HG02610 (cell line): ENCODE results near the gene RASAL2.
A peak's percentile ranks its signal among the peaks of the same experiment; 100 is the strongest.
"Not testable (repeated sequence)": the region's sequence is repeated elsewhere in the genome, so short reads cannot be mapped to it uniquely, and the experiment has no call there.

Source experiments
- ATAC-seq: cut with Tn5 transposase; IDR thresholded peaks from one replicate; pipeline ENCODE4 v1.9.1; 2021; ENCODE audit warnings: mild to moderate bottlenecking, moderate library complexity; ENCODE audit not compliant: unreplicated experiment

Gene RASAL2

GRCh38 chr1:178273707-178274410 lies 180.0 kb downstream of the RASAL2 start:
- peak; percentile 65 for ATAC-seq

DNA sequence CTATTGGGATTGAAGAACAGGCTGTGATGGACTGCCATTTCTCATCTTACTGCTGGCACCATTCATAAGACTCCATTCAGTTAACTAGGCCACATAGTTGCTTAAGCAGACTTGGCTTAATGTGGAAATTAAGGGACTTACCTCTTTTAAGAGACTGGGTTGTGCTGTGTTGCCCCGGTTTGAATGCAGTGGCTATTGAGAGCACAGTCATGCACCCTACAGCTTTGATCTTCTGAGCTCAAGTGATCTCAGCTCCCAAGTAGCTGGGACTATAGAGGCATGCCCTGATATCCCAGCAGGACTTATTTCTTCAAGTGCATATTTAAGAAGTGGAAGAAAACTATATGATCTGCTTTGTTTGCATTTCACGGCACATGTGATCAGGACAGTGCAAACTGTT lies 181.1 kb downstream of the RASAL2 start:
- no peak for ATAC-seq

- no peak for ATAC-seq
These were observed 181.6 kb downstream of the RASAL2 start for GRCh38 chr1:178275553-178275952.

DNA sequence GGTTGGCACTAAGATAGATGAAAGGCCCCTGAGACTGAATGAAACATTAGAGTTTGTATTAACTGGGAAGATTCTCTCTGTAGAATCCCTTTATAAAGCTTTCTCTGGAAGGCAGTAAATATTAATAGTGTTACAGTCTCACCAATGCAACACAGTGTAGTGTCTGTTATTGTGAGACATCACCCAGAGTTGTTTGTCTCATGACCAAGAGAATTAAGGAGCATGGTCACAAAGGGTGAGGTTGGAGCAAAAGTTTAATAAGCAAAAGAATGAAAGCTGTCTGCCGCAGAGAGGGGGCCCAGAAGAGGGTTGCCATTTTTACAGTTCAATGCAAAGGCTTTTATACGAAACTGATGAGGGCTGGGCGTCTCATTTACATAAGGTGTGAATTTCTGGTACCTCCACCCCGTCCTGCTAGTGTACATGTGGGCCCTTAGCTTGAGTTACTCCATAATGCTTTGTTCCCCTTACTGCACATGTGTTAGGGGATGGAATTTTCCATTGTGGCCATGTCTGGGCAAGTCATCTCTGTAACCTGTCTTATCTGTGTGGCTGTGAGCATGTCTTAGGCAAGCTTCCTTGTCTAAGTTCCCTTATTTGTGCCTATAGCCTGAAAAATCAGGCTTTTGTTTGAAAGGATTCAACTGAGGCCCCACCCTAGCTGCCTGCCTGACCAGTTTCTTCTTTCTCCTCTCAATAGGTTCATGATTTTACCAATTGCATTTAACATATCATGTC lies 184.1 kb downstream of the RASAL2 start:
- no peak for ATAC-seq

GRCh38 chr1:178278916-178279686 lies 185.2 kb downstream of the RASAL2 start:
- ATAC-seq, result no peak

DNA sequence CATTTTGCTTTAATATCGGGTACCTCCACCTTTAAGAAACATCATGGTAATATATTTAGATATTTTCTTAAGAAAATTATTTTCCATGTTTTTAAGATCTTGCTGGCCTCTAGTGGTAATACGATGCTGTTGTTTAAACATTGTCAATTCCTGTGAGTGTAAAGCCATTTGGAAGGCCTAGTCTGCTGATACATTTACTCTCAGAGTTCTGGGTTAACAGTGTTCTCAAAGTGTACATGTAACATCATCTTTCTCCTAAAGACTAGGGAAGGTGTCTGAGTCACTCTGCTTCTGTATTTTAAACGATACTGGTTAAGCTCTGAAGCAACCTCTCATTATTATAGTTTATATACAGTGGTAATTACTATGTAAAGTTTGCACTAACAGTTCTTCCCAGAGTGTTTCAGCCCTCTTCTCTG lies 189.1 kb downstream of the RASAL2 start:
- no peak for ATAC-seq

DNA sequence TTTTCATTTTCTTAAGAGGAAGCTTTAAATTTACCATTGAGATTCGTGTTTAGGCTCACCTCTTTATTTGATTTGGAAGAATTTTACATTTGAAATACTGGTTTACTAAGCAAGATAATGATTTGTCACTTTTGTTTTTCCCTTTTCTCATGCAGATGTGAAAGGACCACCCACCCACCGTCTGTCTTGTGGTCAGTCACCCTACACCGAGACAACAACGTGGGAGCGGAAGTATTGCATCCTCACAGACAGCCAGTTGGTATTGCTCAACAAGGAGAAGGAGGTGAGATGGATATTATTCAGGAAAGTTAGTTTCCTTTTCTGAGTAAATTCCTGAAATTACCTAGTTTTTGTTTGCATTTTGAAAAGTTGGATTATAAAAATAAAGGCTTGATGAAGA lies 189.5 kb downstream of the RASAL2 start:
- no peak for ATAC-seq

- ATAC-seq, result no peak
These were observed 190.2 kb downstream of the RASAL2 start for GRCh38 chr1:178284058-178284457.

DNA sequence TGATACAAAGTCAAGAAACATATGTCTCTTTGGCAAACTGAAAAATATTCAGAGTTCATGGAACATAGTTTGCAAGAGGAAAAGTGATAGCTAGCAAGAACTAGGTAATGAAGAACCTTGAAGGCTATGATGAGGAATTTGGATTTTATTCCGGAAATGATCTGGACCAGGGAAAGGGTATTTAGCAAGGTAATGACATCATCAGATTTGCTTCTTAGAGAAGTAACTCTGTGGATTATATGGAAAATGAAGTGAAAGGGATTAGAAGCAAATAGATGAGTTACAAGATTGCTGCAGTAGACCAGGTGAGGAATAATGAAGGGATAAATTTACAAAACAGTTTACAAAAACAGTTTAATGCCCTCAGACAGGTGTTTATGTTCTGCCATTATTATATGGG lies 197.3 kb downstream of the RASAL2 start:
- ATAC-seq, result no peak

GRCh38 chr1:178294654-178295053 lies 200.8 kb downstream of the RASAL2 start:
- ATAC-seq, result no peak

DNA sequence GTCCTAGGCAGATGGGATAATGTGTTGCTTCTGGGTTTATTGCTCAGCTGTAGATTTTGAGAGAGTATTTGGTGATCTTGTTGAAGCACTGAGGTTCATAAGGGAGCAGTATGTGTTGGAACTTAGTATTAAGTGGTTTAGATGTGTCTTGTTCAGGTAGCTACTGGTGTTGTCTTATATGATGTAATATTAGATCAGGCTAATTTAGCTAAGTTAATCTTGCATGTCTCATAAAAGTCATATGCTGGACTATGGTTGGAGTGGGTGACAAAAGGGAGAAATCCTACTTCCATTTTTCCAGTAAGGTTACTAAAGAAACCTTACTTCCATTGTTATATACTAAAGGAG lies 206.4 kb downstream of the RASAL2 start:
- no peak for ATAC-seq

DNA sequence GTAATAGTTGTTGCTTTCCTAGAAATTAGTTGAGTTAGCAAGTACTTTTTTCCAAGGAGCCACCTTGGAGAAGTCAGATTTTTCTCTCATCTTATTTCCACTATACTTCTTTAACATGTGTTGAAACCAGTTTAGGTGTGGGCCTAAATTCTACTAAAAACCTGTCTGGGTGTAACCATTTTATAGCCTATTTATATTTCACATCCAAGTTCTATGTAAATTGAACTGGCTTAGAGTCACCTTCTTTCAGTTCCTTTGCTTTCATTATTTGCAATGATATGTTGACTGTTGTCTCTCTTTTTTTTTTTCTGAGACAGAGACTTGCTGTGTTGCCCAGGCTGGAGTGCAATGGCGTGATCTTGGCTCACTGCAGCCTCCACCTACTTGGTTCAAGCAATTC lies 207.2 kb downstream of the RASAL2 start:
- no peak for ATAC-seq

GRCh38 chr1:178307264-178307663 lies 213.4 kb downstream of the RASAL2 start:
- no peak for ATAC-seq

DNA sequence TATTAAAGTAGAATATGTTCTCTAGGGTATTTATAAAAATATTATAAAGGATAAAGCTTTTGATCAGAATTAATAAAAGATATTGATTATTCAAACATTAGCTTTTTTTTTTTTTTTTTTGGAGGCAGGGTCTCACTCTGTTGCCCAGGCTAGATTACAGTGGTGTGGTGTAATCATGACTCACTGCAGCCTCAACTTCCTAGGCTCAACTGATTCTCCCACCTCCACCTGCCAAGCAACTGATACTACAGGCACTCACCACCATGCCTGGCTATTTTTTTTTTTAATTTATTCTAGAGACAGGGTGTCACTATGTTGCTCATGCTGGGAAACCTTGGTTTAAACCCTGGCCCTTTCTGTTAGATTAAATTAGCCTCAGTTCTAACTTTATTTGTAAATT lies 214.5 kb downstream of the RASAL2 start:
- ATAC-seq, result no peak

GRCh38 chr1:178310685-178311105 lies 216.8 kb downstream of the RASAL2 start:
- peak; percentile 82 for ATAC-seq

GRCh38 chr1:178311164-178311563 lies 217.3 kb downstream of the RASAL2 start:
- no peak for ATAC-seq

- ATAC-seq, result not testable (repeated sequence)
These were observed 226.5 kb downstream of the RASAL2 start for GRCh38 chr1:178320280-178320982.

DNA sequence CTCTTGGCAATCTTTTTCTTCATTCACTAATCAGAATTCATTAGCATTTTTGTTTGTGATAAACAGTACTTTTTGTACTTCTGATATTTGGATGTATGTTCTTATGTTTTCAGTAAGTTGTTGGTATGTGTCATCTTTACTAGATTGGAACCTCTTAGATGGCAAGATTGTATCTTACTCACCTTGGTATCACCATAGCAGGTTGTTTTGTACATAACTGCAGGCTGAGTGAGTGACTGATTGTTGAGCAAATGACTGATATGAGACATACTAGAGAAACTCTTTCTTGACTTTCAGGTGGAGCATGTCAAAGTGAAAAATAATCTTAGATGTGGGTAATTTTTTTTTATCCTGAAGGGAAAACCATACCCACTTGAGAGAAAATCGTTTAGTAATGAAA lies 229.2 kb downstream of the RASAL2 start:
- no peak for ATAC-seq

DNA sequence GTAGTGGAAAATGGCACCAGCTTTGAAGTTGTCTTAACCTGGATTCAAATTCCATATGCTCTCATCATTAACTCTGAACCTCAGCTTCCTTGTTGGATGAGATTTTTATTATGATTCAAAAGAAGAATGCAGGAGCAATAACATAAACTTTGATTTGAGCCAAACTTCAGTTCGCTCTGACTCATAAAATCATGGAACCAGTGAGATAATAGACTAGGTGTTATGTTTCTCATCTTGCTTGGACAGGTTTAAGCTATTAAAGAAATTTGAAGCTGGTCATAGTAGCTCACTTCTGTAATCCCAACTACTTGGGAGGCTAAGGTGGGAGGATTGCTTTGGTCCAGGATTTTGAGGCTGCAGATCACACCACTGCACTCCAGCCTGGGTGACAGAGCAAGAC lies 230.1 kb downstream of the RASAL2 start:
- no peak for ATAC-seq

- ATAC-seq, result no peak
These were observed 234.8 kb downstream of the RASAL2 start for GRCh38 chr1:178328728-178329127.

DNA sequence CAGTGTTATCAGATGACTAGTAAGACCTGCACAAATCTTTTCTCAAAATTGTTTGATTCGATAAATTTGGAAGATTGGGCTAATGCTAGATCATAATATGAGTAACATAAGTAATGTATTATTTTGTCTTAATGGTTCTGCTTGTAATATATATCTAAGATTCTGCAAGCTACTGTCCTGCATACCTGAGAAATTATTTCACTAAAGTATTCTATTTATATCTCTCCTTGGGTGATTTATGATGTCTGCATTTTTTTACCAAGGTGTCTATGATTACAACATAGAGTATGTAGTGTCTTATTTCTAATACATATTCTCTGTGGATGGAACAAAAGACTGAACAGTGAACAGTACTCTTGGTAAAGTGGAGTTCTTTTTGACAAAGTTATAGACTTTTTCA lies 236.2 kb downstream of the RASAL2 start:
- no peak for ATAC-seq
